OCI-LY7 (cell line): ENCODE measurements around the gene ARHGEF18.
"Not testable (repeated sequence)": the region's sequence is repeated elsewhere in the genome, so short reads cannot be mapped to it uniquely, and the experiment has no call there.

Experiments
- CTCF ChIP-seq: fragments of 200-600 bp; sonication (generic); conservative IDR thresholded peaks from 2 replicates; pipeline ENCODE4 v1.5.1; 2014; ENCODE audit warnings: mild to moderate bottlenecking, antibody characterized with exemption, low read length, moderate library complexity, mixed read lengths
- EZH2phosphoT487 ChIP-seq: fragments of 200-600 bp; sonication (generic); IDR thresholded peaks from 2 replicates; pipeline ENCODE4 v1.6.1; 2018; ENCODE audit warnings: low read depth, borderline replicate concordance, mild to moderate bottlenecking, mixed run types, antibody characterized with exemption, low read length, moderate library complexity, mixed read lengths

DNA sequence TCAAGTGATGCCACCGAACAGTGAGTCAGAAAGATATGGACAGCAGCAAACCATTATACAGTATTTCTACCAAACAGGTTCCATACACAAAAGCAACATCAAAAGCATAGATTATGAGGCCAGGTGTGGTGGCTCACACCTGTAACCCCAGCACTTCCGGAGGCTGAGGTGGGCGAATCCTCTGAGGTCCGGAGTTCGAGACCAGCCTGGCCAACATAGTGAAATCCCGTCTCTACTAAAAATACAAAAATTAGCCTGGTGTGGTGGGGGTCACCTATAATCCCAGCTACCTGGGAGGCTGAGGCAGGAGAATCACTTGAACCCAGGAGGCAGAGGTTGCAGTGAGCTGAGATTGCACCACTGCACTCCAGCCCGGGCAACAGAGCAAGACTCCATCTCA, 1.7 kb upstream of the ARHGEF18 start:
- TF ChIP-seq EZH2phosphoT487: not testable (repeated sequence)
- 0 out of 2 replicates have a peak, but pooled peaks have one; percentile 0 for TF ChIP-seq CTCF
